Measurements from ENCODE around the gene HDAC3.

The HDAC3 gene

GRCh38 chr5:141657937-141658545, 21.4 kb upstream of the HDAC3 start:
- no peak for DNase-seq

- no peak for DNase-seq
Observed at GRCh38 chr5:141657404-141657803, 20.8 kb upstream of the HDAC3 start.

GRCh38 chr5:141656396-141656795, 19.7 kb upstream of the HDAC3 start:
- no peak for DNase-seq

- DNase-seq, result no peak
Observed at GRCh38 chr5:141655020-141655419, 18.4 kb upstream of the HDAC3 start.

- DNase-seq, result no peak
Observed at GRCh38 chr5:141654298-141654697, 17.6 kb upstream of the HDAC3 start.

GRCh38 chr5:141651728-141652105, 15.1 kb upstream of the HDAC3 start:
- no peak for DNase-seq

GRCh38 chr5:141650851-141651727, 14.4 kb upstream of the HDAC3 start, which contains the start of gene FCHSD1:
Gene FCHSD1, minus strand, starts transcription at chr5:141651418. Its CDS starts 50 bp downstream, at chr5:141651368.
- peak; percentile 91 for DNase-seq

GRCh38 chr5:141649972-141650371, 13.3 kb upstream of the HDAC3 start:
- DNase-seq, result no peak

GRCh38 chr5:141649056-141649688, 12.5 kb upstream of the HDAC3 start:
- no peak for DNase-seq

- DNase-seq, result no peak
Observed at GRCh38 chr5:141647851-141648250, 11.2 kb upstream of the HDAC3 start.

GRCh38 chr5:141647242-141647641, 10.6 kb upstream of the HDAC3 start:
- DNase-seq, result no peak

GRCh38 chr5:141646026-141646425, 9.4 kb upstream of the HDAC3 start:
- DNase-seq, result no peak

GRCh38 chr5:141641634-141642267, 5.1 kb upstream of the HDAC3 start:
- DNase-seq, result no peak

- no peak for DNase-seq
Observed at GRCh38 chr5:141640698-141641097, 4.0 kb upstream of the HDAC3 start.

- DNase-seq, result no peak
Observed at GRCh38 chr5:141640051-141640415, 3.4 kb upstream of the HDAC3 start.

GRCh38 chr5:141639357-141640050, 2.9 kb upstream of the HDAC3 start:
- DNase-seq, result no peak

- no peak for DNase-seq
Observed at GRCh38 chr5:141638771-141639170, 2.1 kb upstream of the HDAC3 start.

GRCh38 chr5:141637767-141638419, 1.2 kb upstream of the HDAC3 start:
- peak; percentile 72 for DNase-seq

- DNase-seq, result no peak
Observed at GRCh38 chr5:141637123-141637766, 596 bp upstream of the HDAC3 start.

GRCh38 chr5:141636106-141636412, 590 bp downstream of the HDAC3 start:
- DNase-seq, result no peak

- DNase-seq, result no peak
Observed at GRCh38 chr5:141635646-141636045, 1.0 kb downstream of the HDAC3 start.

- DNase-seq, result no peak
Observed at GRCh38 chr5:141634720-141635119, 1.9 kb downstream of the HDAC3 start.

Measured in right forelimb (tissue), 1 donor.